ENCODE measurements around the gene WWC2. TPM values are rescaled to one million over a fixed set of nuclear protein-coding genes. Genes with fewer than 3 reads are reported as not detected.

Gene WWC2
- total RNA-seq, 4 donors from 2014 or later, result 4.5 to 10.7 (median 8.6) TPM

DNA sequence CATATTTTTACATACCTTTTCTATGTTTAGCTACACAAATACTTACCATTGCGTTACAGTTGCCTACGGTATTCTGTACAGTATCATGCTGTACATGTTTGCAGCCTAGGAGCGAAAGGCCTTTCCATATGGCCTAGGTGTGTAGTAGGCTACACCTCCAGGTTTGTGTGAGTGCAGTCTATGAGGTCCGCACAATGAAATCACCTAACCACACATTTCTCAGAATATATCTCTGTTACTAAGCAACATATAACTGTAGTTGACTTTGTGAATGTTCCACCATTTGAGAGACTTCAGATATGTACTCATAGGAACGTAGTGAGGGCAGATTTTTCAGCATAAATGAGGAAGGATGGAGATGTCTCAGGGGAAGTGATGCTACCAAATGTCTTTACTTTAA is 62.6 kb downstream of the WWC2 start:
- no peak overlapping the region for H3K4me3 ChIP-seq
- ATAC-seq, result no peak
- H3K27ac ChIP-seq, result no peak overlapping the region
- intact Hi-C loops (cut with DNase I; ENCODE audit: low total_unique reads) (no loop called here), in situ Hi-C loops (cut with MboI; ENCODE audit: low sequenced_read_pairs in 4 of 4) (no loop called here)
- no peak for TF ChIP-seq POLR2A (IDR thresholded peaks at IDR 0.05)
- TF ChIP-seq, protein P1, sequence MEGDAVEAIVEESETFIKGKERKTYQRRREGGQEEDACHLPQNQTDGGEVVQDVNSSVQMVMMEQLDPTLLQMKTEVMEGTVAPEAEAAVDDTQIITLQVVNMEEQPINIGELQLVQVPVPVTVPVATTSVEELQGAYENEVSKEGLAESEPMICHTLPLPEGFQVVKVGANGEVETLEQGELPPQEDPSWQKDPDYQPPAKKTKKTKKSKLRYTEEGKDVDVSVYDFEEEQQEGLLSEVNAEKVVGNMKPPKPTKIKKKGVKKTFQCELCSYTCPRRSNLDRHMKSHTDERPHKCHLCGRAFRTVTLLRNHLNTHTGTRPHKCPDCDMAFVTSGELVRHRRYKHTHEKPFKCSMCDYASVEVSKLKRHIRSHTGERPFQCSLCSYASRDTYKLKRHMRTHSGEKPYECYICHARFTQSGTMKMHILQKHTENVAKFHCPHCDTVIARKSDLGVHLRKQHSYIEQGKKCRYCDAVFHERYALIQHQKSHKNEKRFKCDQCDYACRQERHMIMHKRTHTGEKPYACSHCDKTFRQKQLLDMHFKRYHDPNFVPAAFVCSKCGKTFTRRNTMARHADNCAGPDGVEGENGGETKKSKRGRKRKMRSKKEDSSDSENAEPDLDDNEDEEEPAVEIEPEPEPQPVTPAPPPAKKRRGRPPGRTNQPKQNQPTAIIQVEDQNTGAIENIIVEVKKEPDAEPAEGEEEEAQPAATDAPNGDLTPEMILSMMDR (IDR thresholded peaks at IDR 0.05 in 4 of 5, conservative IDR thresholded peaks at IDR 0.05 in 1 of 5), result no peak
- DNase-seq, result no peak
- no peaks in the 10 kb centered on the region for H3K36me3 ChIP-seq
- no peaks in the 10 kb centered on the region for H3K27me3 ChIP-seq
- no peaks in the 10 kb centered on the region for H3K9me3 ChIP-seq
- peaks cover 0 to 9% of the 10 kb centered on the region in 2 donors for H3K4me1 ChIP-seq

DNA sequence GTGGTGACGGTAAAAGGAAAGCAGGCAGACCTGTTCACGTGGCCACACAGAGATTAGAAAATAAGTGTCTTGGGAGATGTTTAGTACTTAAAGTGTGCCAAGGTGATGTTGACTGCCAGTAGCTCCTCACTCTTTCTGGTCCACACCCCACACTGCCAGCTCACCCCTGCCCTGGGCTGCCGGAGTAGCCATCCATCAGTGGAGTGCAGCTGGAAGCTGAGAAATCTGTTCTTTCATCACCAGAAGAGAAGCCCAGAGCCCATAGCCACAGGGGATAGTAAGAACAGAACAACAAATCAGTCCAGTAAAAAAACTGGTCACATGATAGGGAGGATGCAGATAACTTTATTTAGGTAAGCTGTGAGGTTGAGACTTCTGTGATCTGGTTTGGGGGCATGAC is 64.1 kb downstream of the WWC2 start:
- Histone ChIP-seq H3K9me3 (no peaks in the 10 kb centered on the region), H3K4me3 (no peak overlapping the region), H3K4me1 (peaks cover 0 to 9% of the 10 kb centered on the region in 2 donors), H3K27ac (no peak overlapping the region), H3K27me3 (no peaks in the 10 kb centered on the region), H3K36me3 (no peaks in the 10 kb centered on the region)
- no peak for TF ChIP-seq POLR2A (IDR thresholded peaks at IDR 0.05)
- TF ChIP-seq, protein P1 (IDR thresholded peaks at IDR 0.05 in 4 of 5, conservative IDR thresholded peaks at IDR 0.05 in 1 of 5), result no peak
- no peak for DNase-seq
- intact Hi-C loops (cut with DNase I; ENCODE audit: low total_unique reads) (no loop called here), in situ Hi-C loops (cut with MboI; ENCODE audit: low sequenced_read_pairs in 4 of 4) (no loop called here)
- no peak for ATAC-seq

DNA sequence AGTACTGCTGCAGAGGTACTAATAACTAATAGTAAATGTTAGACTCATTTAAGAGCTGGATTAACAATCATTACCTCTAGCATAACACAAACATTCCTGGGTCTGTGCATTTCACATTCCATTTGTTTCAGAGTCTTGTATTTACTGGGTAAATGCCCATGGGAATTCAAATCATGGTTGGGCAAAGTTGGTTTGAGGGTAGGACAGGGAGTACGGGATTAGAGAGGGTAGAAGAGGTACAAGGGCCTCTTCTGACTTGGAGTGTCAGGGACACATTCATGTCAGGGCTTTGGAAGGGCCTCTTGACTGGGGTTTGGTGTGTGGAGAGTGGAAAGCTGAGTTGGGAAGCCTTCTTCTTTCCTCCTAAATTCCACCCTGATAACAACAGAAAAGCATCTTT is 65.9 kb downstream of the WWC2 start:
- H3K4me3 ChIP-seq, result no peak overlapping the region
- H3K27ac ChIP-seq, result no peak overlapping the region
- peaks cover 0 to 9% of the 10 kb centered on the region in 2 donors for H3K4me1 ChIP-seq
- intact Hi-C loops (cut with DNase I; ENCODE audit: low total_unique reads), result no loop called here
- no peaks in the 10 kb centered on the region for H3K36me3 ChIP-seq
- no peak for DNase-seq
- no peak for ATAC-seq
- no peaks in the 10 kb centered on the region for H3K27me3 ChIP-seq
- in situ Hi-C loops (cut with MboI; ENCODE audit: low sequenced_read_pairs in 4 of 4), result no loop called here
- H3K9me3 ChIP-seq, result no peaks in the 10 kb centered on the region
- no peak for TF ChIP-seq POLR2A (IDR thresholded peaks at IDR 0.05)
- TF ChIP-seq, protein P1 (IDR thresholded peaks at IDR 0.05 in 4 of 5, conservative IDR thresholded peaks at IDR 0.05 in 1 of 5), result no peak

DNA sequence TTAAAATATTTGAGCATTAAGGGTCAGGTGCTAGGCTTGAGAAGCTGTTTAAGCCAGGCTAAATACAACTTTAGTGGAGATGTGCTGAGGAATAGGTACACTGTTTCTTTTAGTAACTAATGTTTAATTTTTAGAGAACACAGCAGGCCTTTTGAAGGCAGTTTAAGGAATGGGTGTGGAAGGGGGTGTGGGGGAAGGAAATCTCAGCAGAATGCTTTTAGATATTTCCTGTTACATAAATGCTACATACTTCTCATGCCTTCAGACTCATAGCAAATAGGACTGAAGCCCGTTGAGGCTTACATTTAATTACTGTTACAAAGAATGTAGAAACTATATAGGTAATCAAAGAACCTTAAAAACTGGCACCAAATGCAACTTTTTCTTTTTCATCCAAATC is 66.3 kb downstream of the WWC2 start:
- DNase-seq (no peak), ATAC-seq (no peak)
- peaks cover 0 to 9% of the 10 kb centered on the region in 2 donors for H3K4me1 ChIP-seq
- H3K4me3 ChIP-seq, result no peak overlapping the region
- H3K36me3 ChIP-seq, result no peaks in the 10 kb centered on the region
- TF ChIP-seq, protein P1 (IDR thresholded peaks at IDR 0.05 in 4 of 5, conservative IDR thresholded peaks at IDR 0.05 in 1 of 5), result no peak
- no peak for TF ChIP-seq POLR2A (IDR thresholded peaks at IDR 0.05)
- H3K27me3 ChIP-seq, result no peaks in the 10 kb centered on the region
- H3K9me3 ChIP-seq, result no peaks in the 10 kb centered on the region
- no peak overlapping the region for H3K27ac ChIP-seq
- in situ Hi-C loops (cut with MboI; ENCODE audit: low sequenced_read_pairs in 4 of 4), result no loop called here
- intact Hi-C loops (cut with DNase I; ENCODE audit: low total_unique reads), result no loop called here

DNA sequence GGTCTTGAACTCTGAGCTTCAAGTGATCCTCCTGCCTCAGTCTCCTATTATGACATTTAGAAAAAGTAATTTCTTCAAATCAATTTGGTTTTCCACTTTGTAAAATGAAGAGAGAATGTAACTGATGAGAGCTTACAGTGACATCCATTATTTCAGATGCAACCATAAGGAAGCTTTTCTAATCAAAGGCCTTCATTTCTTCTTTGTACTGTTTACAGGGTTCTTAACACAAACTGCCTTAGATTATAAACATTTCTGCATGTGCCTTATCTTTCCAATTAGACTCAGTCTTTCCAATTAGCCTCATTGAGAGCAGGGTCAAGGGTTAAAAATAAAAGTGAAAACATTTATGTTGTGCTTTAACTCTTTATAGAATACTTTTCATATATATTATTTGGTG is 71.8 kb downstream of the WWC2 start:
- DNase-seq (no peak), ATAC-seq (no peak)
- no peaks in the 10 kb centered on the region for H3K36me3 ChIP-seq
- H3K9me3 ChIP-seq, result no peaks in the 10 kb centered on the region
- H3K27ac ChIP-seq, result no peak overlapping the region
- in situ Hi-C loops (cut with MboI; ENCODE audit: low sequenced_read_pairs in 4 of 4), result no loop called here
- peaks cover 0 to 4% of the 10 kb centered on the region in 2 donors for H3K4me1 ChIP-seq
- intact Hi-C loops (cut with DNase I; ENCODE audit: low total_unique reads), result no loop called here
- no peak overlapping the region for H3K4me3 ChIP-seq
- TF ChIP-seq, protein P1 (IDR thresholded peaks at IDR 0.05 in 4 of 5, conservative IDR thresholded peaks at IDR 0.05 in 1 of 5), result no peak
- no peak for TF ChIP-seq POLR2A (IDR thresholded peaks at IDR 0.05)
- H3K27me3 ChIP-seq, result no peaks in the 10 kb centered on the region

All from gastrocnemius medialis (tissue), 4 donors.